Measurements from ENCODE around the gene FSIP1. TPM values are rescaled to one million over a fixed set of nuclear protein-coding genes. Genes with fewer than 3 reads are reported as not detected.

The FSIP1 gene
- total RNA-seq, 6 donors from 2014 or later, result 0.26 to 3.2 (median 0.79) TPM; not detected in 2

GRCh38 chr15:39808909-39809308 is 26.3 kb upstream of the FSIP1 start:
- TF ChIP-seq EP300 (IDR thresholded peaks at IDR 0.05) (no peak), CTCF (IDR thresholded peaks at IDR 0.05) (no peak), POLR2A (IDR thresholded peaks at IDR 0.05) (no peak), POLR2AphosphoS5 (IDR thresholded peaks at IDR 0.05) (no peak)
- H3K9me3 ChIP-seq, result no peaks in the 10 kb centered on the region
- no peaks in the 10 kb centered on the region for H3K36me3 ChIP-seq
- H3K27ac ChIP-seq, result no peak overlapping the region
- H3K27me3 ChIP-seq, result no peaks in the 10 kb centered on the region
- no peaks in the 10 kb centered on the region for H3K4me1 ChIP-seq
- DNase-seq (no peak), ATAC-seq (ENCODE audit: low FRiP score in 2 of 2) (no peak)
- 72 to 80% methylated on average over 3 of the region's 3 CpGs for WGBS, 2 donors
- H3K4me3 ChIP-seq, result no peak overlapping the region

DNA sequence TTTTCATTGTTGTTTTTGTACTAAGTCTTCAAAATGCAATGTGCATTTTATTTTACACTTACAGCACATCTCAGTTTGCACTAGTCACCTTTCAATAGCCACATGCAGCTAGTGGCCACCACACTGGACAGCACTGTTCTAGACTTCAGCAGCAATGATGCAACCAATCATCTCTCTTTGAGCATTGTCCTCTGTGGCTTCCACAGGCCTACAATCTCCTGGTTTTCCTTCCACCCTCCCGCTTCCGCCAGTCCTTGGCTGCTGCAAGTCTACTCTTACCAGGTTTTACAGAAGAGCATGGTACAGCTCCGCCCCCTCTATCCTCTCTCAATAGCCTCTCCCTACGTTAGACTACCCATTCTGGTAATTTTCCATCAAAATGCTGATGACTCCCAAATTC is 25.1 kb upstream of the FSIP1 start:
- H3K27me3 ChIP-seq, result no peaks in the 10 kb centered on the region
- H3K9me3 ChIP-seq, result no peaks in the 10 kb centered on the region
- H3K27ac ChIP-seq, result no peak overlapping the region
- WGBS, 2 donors, result 94 to 99% methylated on average over 4 of the region's 4 CpGs
- ATAC-seq (ENCODE audit: low FRiP score in 2 of 2), result no peak
- H3K4me3 ChIP-seq, result no peak overlapping the region
- no peak for TF ChIP-seq CTCF (IDR thresholded peaks at IDR 0.05)
- TF ChIP-seq POLR2A (IDR thresholded peaks at IDR 0.05), result no peak
- TF ChIP-seq EP300 (IDR thresholded peaks at IDR 0.05), result no peak
- H3K4me1 ChIP-seq, result no peaks in the 10 kb centered on the region
- no peaks in the 10 kb centered on the region for H3K36me3 ChIP-seq
- no peak for DNase-seq

DNA sequence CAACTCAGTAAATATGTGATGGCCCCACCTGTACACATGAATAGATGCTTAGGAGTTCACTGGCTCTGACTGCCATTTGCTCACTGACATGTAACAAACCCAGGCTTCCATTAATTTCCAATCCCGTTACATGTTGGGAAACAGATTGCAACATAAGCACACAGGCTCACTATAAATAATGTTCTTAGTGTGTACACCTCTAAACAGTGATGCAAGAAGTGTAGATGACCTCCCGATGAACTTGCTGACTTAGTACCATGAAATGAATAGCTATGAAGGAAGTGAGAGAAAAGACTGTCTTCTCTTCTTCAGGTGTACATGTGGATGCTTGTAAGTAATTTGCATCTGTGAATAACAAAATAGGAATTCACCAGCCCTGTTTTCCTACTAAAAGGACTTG is 21.4 kb upstream of the FSIP1 start:
- TF ChIP-seq CTCF (IDR thresholded peaks at IDR 0.05), result no peak
- Histone ChIP-seq H3K4me1 (no peaks in the 10 kb centered on the region), H3K27me3 (no peaks in the 10 kb centered on the region), H3K9me3 (no peaks in the 10 kb centered on the region), H3K4me3 (no peak overlapping the region), H3K27ac (no peak overlapping the region), H3K36me3 (no peaks in the 10 kb centered on the region)
- WGBS, 2 donors, result 35 to 58% methylated on average over 2 of the region's 2 CpGs
- ATAC-seq (ENCODE audit: low FRiP score in 2 of 2) (no peak), DNase-seq (no peak)

- Histone ChIP-seq H3K27me3 (no peaks in the 10 kb centered on the region), H3K9me3 (no peaks in the 10 kb centered on the region), H3K4me1 (no peaks in the 10 kb centered on the region), H3K4me3 (no peak overlapping the region), H3K36me3 (no peaks in the 10 kb centered on the region), H3K27ac (no peak overlapping the region)
- TF ChIP-seq EP300 (IDR thresholded peaks at IDR 0.05), result no peak
- TF ChIP-seq POLR2AphosphoS5 (IDR thresholded peaks at IDR 0.05), result no peak
- no peak for TF ChIP-seq CTCF (IDR thresholded peaks at IDR 0.05)
- ATAC-seq (ENCODE audit: low FRiP score in 2 of 2), result no peak
- no peak for DNase-seq
- 89 to 95% methylated on average over 4 of the region's 4 CpGs for WGBS, 2 donors
Measured at GRCh38 chr15:39803016-39803415, 20.4 kb upstream of the FSIP1 start.

DNA sequence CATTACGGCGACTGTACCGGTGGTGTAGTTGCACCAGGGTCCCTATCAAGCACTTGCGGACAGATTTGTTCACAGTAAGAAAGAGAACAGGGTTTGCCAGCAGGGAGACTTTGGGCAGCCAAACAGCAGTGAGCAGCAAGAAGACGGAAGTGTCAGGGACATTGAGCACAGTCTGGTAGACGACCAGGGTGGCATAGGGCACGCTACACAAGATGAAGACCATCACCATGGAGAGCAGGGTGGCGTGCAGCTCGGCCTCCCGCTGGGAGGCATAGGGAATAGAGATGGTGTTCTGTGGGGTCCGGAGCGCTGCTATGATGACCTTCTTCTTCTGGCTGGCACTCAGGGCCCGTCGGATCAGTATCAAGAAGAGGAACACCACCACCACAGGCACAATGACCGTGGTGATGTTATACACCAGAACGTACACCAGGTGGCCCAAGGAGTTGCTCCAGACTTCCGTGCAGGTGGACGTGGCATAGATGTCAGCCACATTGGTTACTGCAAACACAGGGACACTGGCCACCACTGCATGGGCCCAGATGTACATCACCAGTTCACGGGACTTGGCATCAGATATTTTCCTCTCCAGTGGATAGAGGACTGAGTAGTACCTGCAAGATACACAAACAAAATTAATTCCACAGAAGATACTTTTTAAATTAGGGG is 19.1 kb upstream of the FSIP1 start:
- Histone ChIP-seq H3K27me3 (no peaks in the 10 kb centered on the region), H3K36me3 (no peaks in the 10 kb centered on the region), H3K4me3 (no peak overlapping the region), H3K9me3 (no peaks in the 10 kb centered on the region), H3K4me1 (no peaks in the 10 kb centered on the region), H3K27ac (no peak overlapping the region)
- TF ChIP-seq POLR2A (IDR thresholded peaks at IDR 0.05) (no peak), POLR2AphosphoS5 (IDR thresholded peaks at IDR 0.05) (no peak), CTCF (IDR thresholded peaks at IDR 0.05) (peak in 4 of 6 experiments; percentile 11 to 56 (median 28))
- DNase-seq, result peak; percentile 10 to 25
- WGBS, 2 donors, result 81 to 86% methylated on average over 19 of the region's 19 CpGs
- peak in 1 of 2 donors; percentile 57 for ATAC-seq (ENCODE audit: low FRiP score in 2 of 2)

Data from upper lobe of left lung (tissue), 6 donors.